ENCODE results near the gene ELN. TPM values are rescaled to one million over a fixed set of nuclear protein-coding genes. Genes with fewer than 3 reads are reported as not detected.

The ELN gene
- polyA plus RNA-seq, 1 donor (not counting 4 experiments of a cell fraction or from before 2014, with no cell fraction given) = not detected

- Histone ChIP-seq H3K9me3 (ENCODE audit: control insufficient read depth, low read depth, low read length) (no peaks in the 10 kb centered on the region), H3K4me3 (ENCODE audit: control insufficient read depth in 2 of 3, extremely low read depth in 1 of 3, insufficient read depth in 2 of 3, low read depth in 1 of 3, low read length in 3 of 3) (no peak overlapping the region), H3K4me2 (ENCODE audit: control insufficient read depth, extremely low read depth, insufficient read depth, low read depth, low read length) (no peak overlapping the region), H3K27me3 (ENCODE audit: control insufficient read depth, extremely low read depth, insufficient read depth, low read length) (no peaks in the 10 kb centered on the region), H3K27ac (ENCODE audit: control insufficient read depth, insufficient read depth, low read length) (no peak overlapping the region), H2AFZ (ENCODE audit: control insufficient read depth, low read length) (no peak overlapping the region), H3K9me1 (ENCODE audit: control insufficient read depth, extremely low read depth, insufficient read depth, low read length) (no peaks in the 10 kb centered on the region), H3K9ac (ENCODE audit: control insufficient read depth, extremely low read depth, insufficient read depth, low read length) (no peak overlapping the region), H3K4me1 (ENCODE audit: control insufficient read depth, extremely low read depth, insufficient read depth, low read length) (peaks cover 3% of the 10 kb centered on the region), H3K79me2 (ENCODE audit: control insufficient read depth, insufficient read depth, low read length) (no peaks in the 10 kb centered on the region), H3K36me3 (ENCODE audit: control insufficient read depth in 2 of 2, extremely low read depth in 1 of 2, insufficient read depth in 2 of 2, low read length in 2 of 2) (no peaks in the 10 kb centered on the region), H4K20me1 (ENCODE audit: control insufficient read depth, extremely low read depth, insufficient read depth, low read length) (no peaks in the 10 kb centered on the region)
- FAIRE-seq (no peak), DNase-seq (ENCODE audit: low read depth, low spot score) (no peak)
- TF ChIP-seq CTCF (optimal IDR thresholded peaks at IDR 0.05 in 1 of 3, IDR thresholded peaks at IDR 0.05 in 1 of 3, conservative IDR thresholded peaks at IDR 0.05 in 1 of 3; ENCODE audit: extremely low read depth in 1 of 3, insufficient read depth in 2 of 3, low read length in 3 of 3) = no peak
- no peak for TF ChIP-seq EZH2 (IDR thresholded peaks at IDR 0.05; ENCODE audit: low read length)
- dilution Hi-C loops (cut with MboI; ENCODE audit: extremely low pct_ligation_motif_present, low sequenced_read_pairs) = no loop called here
Measured at GRCh38 chr7:74078461-74078860, 50.5 kb downstream of the ELN start.

DNA sequence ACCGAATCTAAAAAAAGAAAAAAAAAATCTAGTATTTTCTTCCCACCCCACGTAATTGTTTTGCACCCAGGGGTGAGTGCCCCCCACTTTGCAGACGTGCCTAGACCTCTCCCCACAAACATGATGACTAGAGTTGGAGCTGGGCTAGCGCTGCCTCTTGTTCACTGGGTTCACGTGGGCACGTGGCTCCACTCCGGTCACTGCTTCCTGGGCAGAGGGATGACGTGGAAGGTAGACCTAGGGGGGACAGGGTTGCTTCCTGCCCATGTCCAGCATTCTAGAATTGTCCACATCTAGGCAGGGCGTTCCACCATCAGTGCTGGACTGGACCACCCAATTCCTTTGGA, 54.8 kb downstream of the ELN start:
- H4K20me1 ChIP-seq (ENCODE audit: control insufficient read depth, extremely low read depth, insufficient read depth, low read length) = no peaks in the 10 kb centered on the region
- no peak overlapping the region for H3K4me3 ChIP-seq (ENCODE audit: control insufficient read depth in 2 of 3, extremely low read depth in 1 of 3, insufficient read depth in 2 of 3, low read depth in 1 of 3, low read length in 3 of 3)
- peaks cover 3 to 12% of the 10 kb centered on the region in 2 experiments for H3K36me3 ChIP-seq (ENCODE audit: control insufficient read depth in 2 of 2, extremely low read depth in 1 of 2, insufficient read depth in 2 of 2, low read length in 2 of 2)
- H3K27me3 ChIP-seq (ENCODE audit: control insufficient read depth, extremely low read depth, insufficient read depth, low read length) = no peaks in the 10 kb centered on the region
- no peak for DNase-seq (ENCODE audit: low read depth, low spot score)
- TF ChIP-seq CTCF (optimal IDR thresholded peaks at IDR 0.05 in 1 of 3, IDR thresholded peaks at IDR 0.05 in 1 of 3, conservative IDR thresholded peaks at IDR 0.05 in 1 of 3; ENCODE audit: extremely low read depth in 1 of 3, insufficient read depth in 2 of 3, low read length in 3 of 3) (no peak), EZH2 (IDR thresholded peaks at IDR 0.05; ENCODE audit: low read length) (no peak)
- peaks cover 2% of the 10 kb centered on the region for H3K79me2 ChIP-seq (ENCODE audit: control insufficient read depth, insufficient read depth, low read length)
- no peak for FAIRE-seq
- H3K9me1 ChIP-seq (ENCODE audit: control insufficient read depth, extremely low read depth, insufficient read depth, low read length) = no peaks in the 10 kb centered on the region
- H3K27ac ChIP-seq (ENCODE audit: control insufficient read depth, insufficient read depth, low read length) = no peak overlapping the region
- no peaks in the 10 kb centered on the region for H3K9me3 ChIP-seq (ENCODE audit: control insufficient read depth, low read depth, low read length)
- peaks cover 14% of the 10 kb centered on the region for H3K4me1 ChIP-seq (ENCODE audit: control insufficient read depth, extremely low read depth, insufficient read depth, low read length)
- H3K4me2 ChIP-seq (ENCODE audit: control insufficient read depth, extremely low read depth, insufficient read depth, low read depth, low read length) = peak overlapping the region; percentile 58
- no peak overlapping the region for H2AFZ ChIP-seq (ENCODE audit: control insufficient read depth, low read length)
- dilution Hi-C loops (cut with MboI; ENCODE audit: extremely low pct_ligation_motif_present, low sequenced_read_pairs) = no loop called here
- H3K9ac ChIP-seq (ENCODE audit: control insufficient read depth, extremely low read depth, insufficient read depth, low read length) = peak overlapping the region; percentile 22
